Panc1 (cell line): Measurements from ENCODE around the gene JPH2.

Experiments used
- POLR2AphosphoS5 ChIP-seq: IDR thresholded peaks from 2 replicates; pipeline ENCODE4 v1.6.1; 2012; ENCODE audit warnings: mild to moderate bottlenecking, low read depth, low read length, moderate library complexity
- SIN3A ChIP-seq: IDR thresholded peaks from 2 replicates; pipeline ENCODE4 v1.6.1; 2012; ENCODE audit warnings: low read depth, mild to moderate bottlenecking, low read length, moderate library complexity, borderline replicate concordance; ENCODE audit not compliant: insufficient read depth
- TCF7L2 ChIP-seq: IDR thresholded peaks from 2 replicates; pipeline ENCODE4 v1.6.1; 2011; ENCODE audit warnings: mild to moderate bottlenecking, low read depth, low read length, inconsistent platforms
- TF ChIP-seq, protein P1 (sequence below): fragments of 450-650 bp; IDR thresholded peaks from 2 replicates; pipeline ENCODE4 v1.5.1; 2017; ENCODE audit warnings: mild to moderate bottlenecking
- TF ChIP-seq, protein P2 (sequence below), 2 experiments: IDR thresholded peaks; 2 replicates each; pipeline ENCODE4 v1.6.1; 2011 to 2012; ENCODE audit warnings: low read depth in 2 of 2, control low read depth in 1 of 2, low read length in 1 of 2, mild to moderate bottlenecking in 1 of 2, moderate library complexity in 1 of 2; ENCODE audit not compliant: insufficient read depth in 1 of 2

DNA sequence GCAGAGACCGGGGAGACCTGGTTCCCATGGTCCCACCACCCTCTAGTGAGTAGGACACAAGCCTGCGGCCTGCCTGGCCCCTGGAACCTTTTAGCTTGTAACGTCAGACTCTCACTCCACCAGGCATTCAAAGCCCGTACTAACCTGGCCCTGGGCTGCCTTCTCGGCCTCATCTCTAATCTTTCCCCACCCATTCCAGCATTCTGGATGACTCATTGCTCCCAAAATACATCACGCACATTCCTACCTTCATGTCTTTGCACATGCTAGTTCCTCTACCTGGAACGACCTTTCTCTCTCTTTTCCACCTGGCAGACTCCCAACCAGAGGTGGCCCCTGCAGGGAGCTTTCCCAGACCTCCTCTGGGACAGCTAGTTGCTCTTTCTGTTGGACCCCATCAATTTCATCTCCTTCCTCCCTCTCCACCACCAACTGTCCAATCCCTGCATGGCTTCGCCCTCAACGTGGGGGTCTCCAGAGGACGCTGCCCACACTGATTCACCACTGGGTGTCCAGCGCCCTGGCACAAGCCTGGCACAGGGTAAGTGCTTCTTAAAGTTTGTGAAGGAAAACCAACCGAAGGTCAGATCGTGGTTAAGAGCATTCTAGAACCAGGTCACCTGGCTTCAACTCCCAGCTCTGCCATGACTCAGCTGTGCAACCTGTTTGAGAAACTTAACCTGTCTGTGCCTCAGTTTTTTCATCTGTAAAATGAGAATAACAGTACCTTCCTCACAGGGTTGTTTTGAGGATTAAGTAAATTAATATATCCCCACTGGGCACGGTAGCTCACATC, 35.2 kb downstream of the JPH2 start:
- TF ChIP-seq, protein P1, sequence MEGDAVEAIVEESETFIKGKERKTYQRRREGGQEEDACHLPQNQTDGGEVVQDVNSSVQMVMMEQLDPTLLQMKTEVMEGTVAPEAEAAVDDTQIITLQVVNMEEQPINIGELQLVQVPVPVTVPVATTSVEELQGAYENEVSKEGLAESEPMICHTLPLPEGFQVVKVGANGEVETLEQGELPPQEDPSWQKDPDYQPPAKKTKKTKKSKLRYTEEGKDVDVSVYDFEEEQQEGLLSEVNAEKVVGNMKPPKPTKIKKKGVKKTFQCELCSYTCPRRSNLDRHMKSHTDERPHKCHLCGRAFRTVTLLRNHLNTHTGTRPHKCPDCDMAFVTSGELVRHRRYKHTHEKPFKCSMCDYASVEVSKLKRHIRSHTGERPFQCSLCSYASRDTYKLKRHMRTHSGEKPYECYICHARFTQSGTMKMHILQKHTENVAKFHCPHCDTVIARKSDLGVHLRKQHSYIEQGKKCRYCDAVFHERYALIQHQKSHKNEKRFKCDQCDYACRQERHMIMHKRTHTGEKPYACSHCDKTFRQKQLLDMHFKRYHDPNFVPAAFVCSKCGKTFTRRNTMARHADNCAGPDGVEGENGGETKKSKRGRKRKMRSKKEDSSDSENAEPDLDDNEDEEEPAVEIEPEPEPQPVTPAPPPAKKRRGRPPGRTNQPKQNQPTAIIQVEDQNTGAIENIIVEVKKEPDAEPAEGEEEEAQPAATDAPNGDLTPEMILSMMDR, result no peak
- no peak for TF ChIP-seq SIN3A
- TF ChIP-seq POLR2AphosphoS5, result no peak
- TF ChIP-seq, protein P2, sequence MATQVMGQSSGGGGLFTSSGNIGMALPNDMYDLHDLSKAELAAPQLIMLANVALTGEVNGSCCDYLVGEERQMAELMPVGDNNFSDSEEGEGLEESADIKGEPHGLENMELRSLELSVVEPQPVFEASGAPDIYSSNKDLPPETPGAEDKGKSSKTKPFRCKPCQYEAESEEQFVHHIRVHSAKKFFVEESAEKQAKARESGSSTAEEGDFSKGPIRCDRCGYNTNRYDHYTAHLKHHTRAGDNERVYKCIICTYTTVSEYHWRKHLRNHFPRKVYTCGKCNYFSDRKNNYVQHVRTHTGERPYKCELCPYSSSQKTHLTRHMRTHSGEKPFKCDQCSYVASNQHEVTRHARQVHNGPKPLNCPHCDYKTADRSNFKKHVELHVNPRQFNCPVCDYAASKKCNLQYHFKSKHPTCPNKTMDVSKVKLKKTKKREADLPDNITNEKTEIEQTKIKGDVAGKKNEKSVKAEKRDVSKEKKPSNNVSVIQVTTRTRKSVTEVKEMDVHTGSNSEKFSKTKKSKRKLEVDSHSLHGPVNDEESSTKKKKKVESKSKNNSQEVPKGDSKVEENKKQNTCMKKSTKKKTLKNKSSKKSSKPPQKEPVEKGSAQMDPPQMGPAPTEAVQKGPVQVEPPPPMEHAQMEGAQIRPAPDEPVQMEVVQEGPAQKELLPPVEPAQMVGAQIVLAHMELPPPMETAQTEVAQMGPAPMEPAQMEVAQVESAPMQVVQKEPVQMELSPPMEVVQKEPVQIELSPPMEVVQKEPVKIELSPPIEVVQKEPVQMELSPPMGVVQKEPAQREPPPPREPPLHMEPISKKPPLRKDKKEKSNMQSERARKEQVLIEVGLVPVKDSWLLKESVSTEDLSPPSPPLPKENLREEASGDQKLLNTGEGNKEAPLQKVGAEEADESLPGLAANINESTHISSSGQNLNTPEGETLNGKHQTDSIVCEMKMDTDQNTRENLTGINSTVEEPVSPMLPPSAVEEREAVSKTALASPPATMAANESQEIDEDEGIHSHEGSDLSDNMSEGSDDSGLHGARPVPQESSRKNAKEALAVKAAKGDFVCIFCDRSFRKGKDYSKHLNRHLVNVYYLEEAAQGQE (IDR thresholded peaks at IDR 0.05; ENCODE audit: insufficient read depth in 1 of 2, low read depth in 2 of 2, low read length in 1 of 2), result no peak
- no peak for TF ChIP-seq TCF7L2
